ENCODE measurements around the gene RSPH3.
"Not testable (repeated sequence)": the region's sequence is repeated elsewhere in the genome, so short reads cannot be mapped to it uniquely, and the experiment has no call there.

The RSPH3 gene

DNA sequence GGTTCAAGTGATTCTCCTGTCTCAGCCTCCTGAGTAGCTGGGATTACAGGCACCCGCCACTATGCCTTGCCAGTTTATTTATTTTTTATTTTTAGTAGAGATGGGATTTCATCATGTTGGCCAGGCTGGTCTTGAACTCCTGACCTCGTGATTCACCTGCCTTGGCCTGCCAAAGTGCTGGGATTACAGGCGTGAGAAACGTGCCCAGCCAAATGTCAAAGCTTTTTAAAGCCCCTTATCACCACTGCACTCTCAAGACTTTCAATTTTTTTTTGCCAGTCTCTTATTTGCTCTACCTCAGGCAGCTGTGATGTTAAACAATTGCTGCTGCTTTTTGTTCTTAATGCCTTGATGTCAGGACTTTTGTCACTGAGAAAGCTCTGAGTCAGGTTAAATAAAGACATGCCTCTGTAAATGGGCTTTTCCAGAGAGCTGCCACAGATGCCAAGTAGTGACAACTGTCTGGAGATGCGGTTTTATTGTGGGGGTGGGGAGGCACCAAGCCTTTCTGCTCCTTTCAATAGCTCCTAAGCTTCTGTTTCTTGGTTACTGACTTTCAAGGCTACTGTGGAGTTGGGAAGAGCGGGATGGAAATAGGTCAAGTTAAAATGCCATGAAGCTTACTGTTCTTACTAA lies 29.2 kb downstream of the RSPH3 start:
- no peak for DNase-seq

DNA sequence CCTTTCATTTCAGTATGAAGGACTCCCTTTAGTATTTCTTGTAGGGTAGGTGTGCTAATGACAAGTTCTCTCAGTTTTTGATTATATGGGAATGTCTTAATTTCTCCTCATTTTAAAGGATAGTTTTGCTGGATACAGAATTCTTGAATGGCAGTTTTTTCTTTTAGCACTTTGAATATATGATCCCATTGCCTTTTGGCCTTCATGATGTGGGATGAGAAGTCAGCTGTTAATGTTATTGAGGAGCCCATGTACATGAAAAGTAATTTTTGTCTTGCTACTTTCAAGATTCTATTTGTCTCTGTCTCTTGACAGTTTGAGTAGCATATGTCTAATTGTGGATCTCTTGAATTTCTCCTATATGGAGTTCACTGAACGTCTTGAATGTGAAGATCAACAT lies 30.9 kb downstream of the RSPH3 start:
- no peak for DNase-seq

- DNase-seq: peak; percentile 4
Measured at GRCh38 chr6:158963020-158963808, 36.8 kb downstream of the RSPH3 start.

GRCh38 chr6:158962371-158962770 lies 37.6 kb downstream of the RSPH3 start:
- DNase-seq: peak; percentile 19

- DNase-seq: no peak
Measured at GRCh38 chr6:158960026-158960425, 40.0 kb downstream of the RSPH3 start.

- no peak for DNase-seq
Measured at GRCh38 chr6:158959552-158959951, 40.5 kb downstream of the RSPH3 start.

GRCh38 chr6:158958504-158959386 lies 41.3 kb downstream of the RSPH3 start:
- no peak for DNase-seq

DNA sequence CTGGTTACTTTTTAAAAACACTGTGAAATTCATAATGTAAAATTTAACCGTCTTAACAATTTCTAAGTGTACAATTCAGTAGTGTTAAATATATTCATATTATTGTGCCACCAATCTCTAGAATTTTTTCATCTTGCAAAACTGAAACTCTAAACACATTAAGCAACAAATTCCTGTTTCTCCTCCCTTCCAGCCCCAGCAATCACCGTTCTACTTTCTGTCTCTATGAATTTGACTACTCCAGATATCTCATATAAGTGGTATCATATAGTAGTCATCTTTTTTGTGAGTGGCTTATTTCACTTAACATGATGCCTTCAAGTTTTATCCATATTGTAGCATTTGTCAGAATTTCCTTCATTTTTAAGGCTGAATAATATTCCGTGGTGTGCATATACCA lies 44.7 kb downstream of the RSPH3 start:
- no peak for DNase-seq

DNA sequence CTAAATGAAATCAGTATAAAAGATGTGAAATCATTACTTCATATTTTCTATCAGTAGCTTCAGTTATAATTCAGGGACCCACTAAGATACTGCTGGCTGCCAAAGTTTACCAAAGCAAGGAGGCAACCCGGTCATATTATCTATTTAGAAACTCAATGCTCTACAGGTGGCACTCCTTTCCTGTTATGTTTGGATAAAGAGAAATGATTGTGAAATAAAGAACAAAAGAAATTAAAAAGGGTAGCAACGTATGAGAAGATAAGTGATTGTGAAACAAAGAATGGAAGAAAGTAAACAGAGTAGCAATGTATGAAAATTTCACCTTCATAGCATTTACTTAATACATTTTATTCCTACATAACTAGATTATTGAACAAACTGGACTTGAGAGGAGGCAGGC lies 45.2 kb downstream of the RSPH3 start:
- no peak for DNase-seq

DNA sequence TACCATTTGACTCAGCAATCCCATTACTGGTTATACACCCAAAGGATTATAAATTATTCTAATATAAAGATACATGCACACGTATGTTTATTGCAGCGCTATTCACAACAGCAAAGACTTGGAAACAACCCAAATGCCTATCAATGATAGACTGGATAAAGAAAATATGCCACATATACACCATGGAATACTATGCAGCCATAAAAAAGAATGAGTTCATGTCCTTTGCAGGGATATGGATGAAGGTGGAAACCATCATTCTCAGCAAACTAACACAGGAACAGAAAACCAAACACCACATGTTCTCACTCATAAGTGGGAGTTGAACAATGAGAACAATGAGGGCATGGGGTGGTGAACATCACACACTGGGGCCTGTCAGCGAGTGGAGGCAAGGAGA lies 48.0 kb downstream of the RSPH3 start:
- not testable (repeated sequence) for DNase-seq

GRCh38 chr6:158951565-158951964 lies 48.4 kb downstream of the RSPH3 start:
- not testable (repeated sequence) for DNase-seq

DNA sequence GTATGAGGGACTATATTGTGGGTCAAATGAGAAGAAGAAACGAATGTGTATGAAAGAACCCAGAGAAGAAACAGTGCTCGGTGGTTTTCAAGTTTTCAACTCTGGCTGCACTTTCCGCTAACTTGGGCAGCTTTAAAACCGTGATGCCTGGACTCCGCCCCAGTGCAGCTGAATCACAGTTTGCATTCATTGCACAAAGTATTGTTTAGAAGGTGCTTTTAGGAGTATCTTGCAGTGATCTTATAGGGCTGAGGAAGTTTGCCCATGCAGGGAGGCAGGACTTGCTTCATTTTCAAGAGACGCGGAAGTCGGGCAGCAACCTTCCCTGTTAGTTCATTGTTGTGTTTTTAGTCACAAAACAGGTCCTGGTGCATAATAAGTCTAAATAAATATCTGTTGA lies 52.7 kb downstream of the RSPH3 start:
- DNase-seq: no peak

GRCh38 chr6:158943380-158944032 lies 56.5 kb downstream of the RSPH3 start:
- no peak for DNase-seq

- no peak for DNase-seq
Measured at GRCh38 chr6:158942349-158942748, 57.7 kb downstream of the RSPH3 start.

GRCh38 chr6:158941246-158941645 lies 58.8 kb downstream of the RSPH3 start:
- no peak for DNase-seq

DNA sequence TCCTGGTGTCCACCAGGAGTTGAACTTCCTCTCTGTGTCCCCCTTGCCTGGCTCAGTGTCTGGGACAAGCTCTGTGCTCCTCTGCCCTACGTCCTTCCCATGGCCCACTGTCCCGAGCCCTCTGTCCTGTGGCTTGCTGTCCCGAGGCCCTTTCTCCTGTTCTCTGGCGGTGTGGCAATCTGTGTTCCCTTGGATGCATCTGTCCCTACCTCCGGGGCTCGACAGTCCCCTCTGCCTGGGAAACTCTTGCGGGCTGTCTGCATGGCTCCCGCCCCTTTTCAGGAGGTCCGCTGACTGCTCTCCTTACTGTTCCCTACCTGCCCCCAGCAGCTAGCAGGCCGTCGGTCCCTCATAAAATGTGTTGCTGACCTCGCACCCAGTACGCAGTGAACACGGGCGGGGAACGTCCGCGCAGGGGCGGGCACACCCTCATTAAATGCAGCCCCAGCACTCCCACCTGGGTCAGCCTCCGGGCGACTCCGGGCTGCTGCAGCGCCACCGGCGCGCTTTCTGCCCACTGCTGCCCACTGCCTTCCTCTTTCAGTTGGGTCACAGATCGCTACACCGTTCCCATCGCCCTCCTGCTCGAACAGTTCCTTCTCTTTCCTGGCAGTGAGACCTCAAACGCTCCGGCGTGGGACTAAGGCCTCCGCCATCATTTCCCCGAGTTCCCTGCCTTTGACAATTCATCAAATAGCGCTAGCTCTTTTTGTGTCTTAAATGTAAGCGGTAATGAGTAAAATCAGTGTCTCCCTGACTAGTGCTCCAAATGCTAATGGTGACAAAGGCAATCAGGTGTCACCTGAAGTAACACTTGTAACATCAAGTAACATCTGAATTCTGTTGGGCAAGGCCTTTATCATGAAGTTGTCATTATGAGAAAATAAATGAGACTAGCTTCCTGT lies 60.5 kb downstream of the RSPH3 start:
- DNase-seq: no peak

- peak; percentile 21 for DNase-seq
Measured at GRCh38 chr6:158938811-158939254, 61.2 kb downstream of the RSPH3 start.

DNA sequence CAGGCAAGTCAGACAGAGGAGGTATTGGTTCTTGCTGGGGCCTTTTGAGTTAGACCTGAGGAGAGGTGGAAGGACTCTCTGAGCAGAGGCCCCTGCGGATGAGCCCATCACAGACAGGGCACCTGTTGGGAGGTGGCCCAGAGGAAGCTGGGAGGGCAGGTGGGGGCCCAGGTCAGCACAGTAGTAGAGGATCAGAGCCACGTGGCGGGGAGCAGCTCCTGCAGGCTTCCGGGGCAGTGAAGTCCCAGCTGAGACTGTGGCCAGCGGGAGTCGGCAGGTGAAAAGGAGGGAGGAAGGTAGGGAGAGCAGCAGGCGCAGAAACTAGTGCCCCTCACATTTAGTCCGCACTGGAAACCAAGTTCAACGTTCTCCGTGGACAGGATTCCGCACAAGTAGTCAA lies 61.8 kb downstream of the RSPH3 start:
- no peak for DNase-seq

DNA sequence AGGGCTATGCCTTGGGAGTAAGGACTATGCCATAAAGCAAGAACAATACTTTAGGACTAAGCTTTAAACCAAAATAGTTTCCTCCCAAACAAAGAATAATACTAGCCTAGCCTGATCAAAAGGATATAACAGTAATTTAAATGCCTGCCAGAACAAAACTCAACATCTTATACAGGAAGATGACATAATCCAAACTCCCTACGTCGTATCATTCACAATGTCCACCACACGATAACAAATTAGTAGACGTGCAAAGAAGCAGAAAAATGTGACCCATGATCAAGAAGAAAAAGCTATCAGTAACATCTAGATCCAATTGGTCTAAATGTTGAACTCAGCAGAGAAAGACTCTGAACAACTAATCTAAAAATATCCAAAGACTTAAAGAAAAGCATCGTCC lies 65.8 kb downstream of the RSPH3 start:
- DNase-seq: no peak

DNA sequence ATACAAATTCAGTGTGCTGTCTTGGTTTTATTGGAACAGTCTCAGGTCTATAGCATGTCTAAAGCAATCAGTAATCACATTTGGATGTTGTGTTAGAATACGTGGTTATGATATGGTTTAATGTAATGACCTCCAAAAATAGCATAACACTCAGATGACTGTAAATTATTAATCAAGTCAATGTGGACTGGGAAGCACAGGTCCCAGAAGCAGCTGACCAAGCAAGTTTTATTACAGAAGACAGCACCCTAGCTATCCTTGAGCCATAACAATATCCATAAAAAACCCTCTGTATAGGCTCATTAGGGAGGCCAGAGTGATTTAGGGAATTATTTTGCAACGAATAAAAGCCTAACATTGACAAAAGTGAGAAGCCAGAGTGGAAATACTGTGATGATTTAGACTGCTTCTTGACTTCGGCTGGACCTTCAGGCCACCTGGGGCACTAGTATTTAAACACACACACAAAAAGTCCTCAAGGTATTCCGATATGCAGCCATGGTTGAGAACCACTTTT lies 66.9 kb downstream of the RSPH3 start:
- no peak for DNase-seq

DNA sequence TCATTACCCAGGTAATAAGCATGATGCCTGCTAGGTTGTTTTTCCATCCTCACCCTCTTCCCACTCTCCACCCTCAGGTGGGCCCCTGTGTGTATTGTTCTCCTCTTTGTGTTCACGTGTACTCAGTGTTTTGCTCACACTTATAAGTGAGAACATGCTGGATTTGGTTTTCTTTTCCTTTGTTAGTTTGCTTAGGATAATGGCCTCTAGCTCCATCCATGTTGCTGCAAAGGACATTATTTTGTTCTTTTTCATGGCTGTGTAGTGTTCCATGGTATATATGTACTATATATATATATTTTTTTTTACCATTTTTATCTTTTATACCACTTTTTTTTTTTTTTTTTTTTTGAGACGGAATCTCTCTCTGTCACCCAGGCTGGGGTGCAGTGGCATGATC lies 71.9 kb downstream of the RSPH3 start:
- DNase-seq: no peak

DNA sequence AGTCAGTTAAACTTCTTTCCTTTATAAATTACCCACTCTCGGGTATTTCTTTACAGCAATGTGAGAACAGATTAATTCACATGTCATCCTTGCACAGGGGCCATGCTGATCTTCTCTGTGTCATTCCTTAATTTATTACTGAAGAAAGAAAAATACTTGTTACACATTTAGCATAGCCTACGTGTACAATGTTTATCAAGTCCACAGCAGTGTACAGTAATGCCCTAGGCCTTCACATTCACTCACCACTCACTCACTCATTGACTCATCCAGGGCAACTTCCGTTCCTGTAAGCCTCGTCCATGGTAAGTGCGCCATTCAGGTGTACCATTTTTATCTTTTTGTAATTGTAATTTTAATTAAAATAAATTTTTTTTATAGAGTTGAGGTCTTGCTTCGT lies 73.6 kb downstream of the RSPH3 start:
- peak; percentile 70 for DNase-seq

Measured in fibroblast of skin of right biceps (primary cell).